IPS-NIHi11 (cell line): ENCODE results near the gene MIA2.
"Not testable (repeated sequence)": the region's sequence is repeated elsewhere in the genome, so short reads cannot be mapped to it uniquely, and the experiment has no call there.

Source experiments
- DNase-seq: peaks from one replicate; pipeline ENCODE4 v3.0.0; 2012; ENCODE audit warnings: mixed read lengths, low spot score

The MIA2 gene

DNA sequence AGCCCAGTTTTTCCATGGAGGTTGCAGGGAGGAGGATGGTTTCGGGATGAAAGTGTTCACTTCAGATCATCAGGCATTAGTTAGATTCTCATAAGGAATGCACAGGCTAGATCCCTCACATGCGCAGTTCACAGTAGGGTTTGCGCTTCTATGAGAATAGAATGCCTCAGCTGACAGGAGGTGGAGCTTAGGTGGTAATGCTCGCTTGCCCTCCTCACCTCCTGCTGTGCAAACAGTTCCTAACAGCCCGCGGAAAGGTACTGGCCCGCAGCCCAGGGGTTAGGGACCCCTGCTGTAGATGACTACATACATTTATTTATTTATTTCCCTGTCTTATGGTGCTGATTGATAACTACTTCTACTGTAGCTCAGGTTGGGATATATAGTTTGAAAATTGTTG, 105.3 kb downstream of the MIA2 start:
- DNase-seq, result peak; percentile 46

DNA sequence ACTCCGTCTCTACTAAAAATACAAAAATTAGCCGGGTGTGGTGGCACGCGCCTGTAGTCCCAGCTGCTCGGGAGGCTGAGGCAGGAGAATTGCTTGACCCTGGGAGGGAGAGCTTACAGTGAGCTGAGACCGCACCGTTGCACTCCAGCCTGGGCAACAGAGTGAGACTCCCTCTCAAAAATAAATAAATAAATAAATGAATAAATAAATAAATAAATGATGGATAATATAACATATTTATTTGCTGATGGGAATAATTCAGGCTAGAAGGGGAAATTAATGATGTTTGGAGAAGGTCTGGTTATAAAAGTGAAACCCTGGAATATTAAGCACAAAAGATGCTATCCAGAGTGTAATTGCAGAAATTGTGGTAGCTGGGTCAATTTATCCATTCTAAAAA, 107.4 kb downstream of the MIA2 start:
- not testable (repeated sequence) for DNase-seq

DNA sequence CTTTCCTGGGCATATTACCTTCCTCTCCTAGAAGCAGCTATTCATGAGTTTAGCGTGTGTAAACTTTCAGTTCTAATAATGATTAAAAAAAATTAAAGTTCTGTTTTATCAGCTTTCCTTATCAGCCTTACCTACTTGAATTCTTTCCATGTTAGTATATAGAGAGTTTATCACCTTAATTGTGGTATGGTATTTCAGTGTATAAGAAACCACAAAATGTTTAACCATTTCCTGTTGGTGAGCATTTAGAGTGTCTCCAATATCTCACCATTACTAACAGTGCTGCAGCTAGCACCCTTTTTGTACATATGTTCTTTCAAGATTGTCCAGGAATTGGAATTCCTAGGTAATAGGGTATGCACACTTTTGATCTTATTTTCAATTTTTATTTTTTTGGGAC, 109.1 kb downstream of the MIA2 start:
- no peak for DNase-seq

DNA sequence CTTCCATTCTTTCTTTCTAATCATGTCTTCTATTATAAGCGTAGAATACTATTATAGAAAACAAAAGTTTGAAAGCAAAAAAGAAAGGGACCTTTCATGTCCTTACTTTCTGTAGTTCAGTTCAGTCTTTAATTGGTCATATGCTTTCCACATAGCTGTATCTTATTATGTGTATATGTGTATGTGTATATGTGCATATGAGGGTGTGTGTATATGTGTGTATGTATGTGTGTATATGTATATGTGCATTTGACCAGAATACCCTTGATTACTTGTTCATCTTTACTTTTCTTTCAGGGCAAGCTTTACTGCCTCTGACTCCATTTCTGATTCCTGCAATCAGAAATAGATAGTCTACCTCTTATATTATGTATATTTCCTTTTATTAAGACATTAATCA, 109.9 kb downstream of the MIA2 start:
- no peak for DNase-seq

DNA sequence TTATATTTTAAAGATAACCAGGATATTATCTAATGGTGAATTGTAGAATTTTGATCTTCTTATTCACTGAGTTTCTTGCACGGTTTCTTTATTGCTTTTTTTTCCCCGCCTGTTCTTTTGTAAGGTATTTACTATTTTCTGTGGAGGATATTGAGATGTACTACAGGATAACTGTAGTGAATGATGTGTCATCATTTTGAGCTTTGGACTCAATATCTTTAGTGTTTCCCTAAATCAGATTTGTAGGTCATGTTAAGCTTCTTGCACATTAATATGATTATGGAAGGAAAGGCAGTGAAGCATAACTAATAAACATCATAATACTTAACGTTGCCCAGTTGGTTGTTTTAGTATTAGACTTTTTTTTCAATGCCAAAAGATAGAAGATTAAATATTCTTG, 117.2 kb downstream of the MIA2 start:
- DNase-seq, result no peak

DNA sequence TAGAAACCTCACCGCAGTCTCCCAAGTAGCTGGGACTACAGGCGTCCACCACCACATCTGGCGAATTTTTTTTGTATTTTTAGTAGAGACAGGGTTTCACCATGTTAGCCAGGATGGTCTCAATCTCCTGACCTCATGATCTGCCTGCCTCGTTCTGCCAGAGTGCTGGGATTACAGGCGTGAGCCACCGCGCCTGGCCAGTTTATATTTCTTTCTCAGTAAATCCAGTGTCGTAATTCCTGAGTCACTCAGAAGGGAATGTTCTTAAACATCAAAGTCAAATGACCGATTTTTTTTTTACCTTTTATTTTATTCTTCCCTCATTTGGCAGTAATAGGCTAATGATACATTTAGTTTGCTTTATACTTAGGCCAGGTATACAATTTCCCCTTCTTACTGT, 118.0 kb downstream of the MIA2 start:
- no peak for DNase-seq

DNA sequence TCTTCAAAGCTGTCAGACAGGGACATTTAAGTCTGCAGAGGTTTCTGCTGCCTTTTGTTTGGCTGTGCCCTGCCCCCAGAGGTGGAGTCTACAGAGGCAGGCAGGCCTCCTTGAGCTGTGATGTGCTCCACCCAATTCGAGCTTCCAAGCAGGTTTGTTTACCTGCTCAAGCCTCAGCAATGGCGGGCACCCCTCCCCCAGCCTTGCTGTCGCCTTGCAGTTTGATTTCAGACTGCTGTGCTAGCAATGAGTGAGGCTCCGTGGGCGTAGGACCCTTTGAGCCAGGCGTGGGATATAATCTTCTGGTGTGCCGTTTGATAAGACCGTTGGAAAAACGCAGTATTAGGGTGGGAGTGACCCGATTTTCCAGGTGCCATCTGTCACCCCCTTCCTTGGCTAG, 125.4 kb downstream of the MIA2 start:
- not testable (repeated sequence) for DNase-seq

DNA sequence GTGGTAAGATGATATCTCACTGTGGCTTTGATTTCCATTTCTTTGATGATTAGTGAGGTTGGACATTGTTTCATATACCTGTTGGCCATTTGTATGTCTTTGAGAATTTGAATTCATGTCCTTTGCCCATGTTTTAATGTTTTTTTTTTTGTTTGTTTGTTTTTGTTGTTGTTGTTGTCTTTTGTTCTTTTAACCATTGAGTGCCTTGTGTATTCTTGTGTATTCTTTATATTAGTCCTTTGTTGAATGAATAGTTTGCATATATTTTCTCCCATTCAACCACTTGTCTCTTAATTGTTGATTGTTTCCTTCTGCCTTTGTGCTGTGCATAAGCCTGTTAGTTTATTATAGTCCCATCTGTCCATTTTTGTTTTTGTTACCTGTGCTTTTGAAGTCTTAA, 126.6 kb downstream of the MIA2 start:
- DNase-seq, result no peak

DNA sequence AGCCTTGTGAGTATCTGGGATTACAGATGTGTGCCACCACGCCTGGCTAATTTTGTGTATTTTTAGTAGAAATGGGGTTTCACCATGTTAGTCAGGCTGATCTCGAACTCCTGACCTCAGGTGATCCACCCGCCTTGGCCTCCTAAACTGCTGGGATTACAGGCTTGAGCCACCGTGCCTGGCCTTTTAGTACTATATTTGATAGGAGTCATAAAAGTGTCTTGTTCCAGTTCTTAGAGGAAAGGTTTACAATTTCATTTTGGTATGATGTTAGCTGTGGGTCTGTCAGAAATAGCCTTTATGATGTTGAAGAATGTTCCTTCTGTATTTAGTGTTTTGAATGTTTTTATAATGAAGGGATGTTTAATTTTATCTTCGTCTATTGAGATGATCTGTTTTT, 127.8 kb downstream of the MIA2 start:
- not testable (repeated sequence) for DNase-seq

DNA sequence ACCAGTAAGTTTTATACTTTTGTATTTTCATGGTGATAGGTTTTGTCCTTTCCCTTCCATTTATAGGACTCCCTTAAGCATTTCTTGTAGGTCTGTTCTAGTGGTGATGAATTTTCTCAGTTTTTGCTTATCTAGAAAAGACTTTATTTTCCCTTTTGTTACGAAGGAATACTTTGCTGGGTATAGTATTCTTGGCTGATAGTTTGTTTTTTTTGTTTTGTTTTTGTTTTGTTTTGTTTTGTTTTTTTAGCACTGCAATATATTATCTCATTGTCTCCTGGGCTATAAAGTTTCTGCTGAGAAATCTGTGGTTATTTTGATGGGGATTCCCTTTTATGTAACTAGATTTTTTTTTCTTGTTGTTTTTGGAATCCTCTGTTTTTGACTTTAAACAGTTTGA, 130.8 kb downstream of the MIA2 start:
- DNase-seq, result no peak

DNA sequence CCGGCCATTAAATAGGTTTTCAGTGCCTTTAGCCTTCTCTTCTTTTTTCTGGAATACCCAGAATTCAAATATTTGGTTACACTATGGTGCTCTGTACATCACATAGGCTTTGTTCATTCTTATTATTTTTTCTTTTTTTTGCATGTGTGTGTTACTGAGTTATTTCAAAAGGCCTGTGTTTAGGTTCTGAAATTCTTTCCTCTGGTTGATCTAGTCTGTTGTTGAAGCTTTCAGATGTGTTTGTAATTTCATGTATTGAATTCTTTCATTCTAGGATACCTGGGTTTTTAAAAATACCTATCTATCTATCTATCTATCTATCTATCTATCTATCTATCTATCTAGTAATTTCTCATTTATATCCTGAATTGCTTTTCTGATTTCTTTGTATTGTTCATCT, 131.6 kb downstream of the MIA2 start:
- no peak for DNase-seq

DNA sequence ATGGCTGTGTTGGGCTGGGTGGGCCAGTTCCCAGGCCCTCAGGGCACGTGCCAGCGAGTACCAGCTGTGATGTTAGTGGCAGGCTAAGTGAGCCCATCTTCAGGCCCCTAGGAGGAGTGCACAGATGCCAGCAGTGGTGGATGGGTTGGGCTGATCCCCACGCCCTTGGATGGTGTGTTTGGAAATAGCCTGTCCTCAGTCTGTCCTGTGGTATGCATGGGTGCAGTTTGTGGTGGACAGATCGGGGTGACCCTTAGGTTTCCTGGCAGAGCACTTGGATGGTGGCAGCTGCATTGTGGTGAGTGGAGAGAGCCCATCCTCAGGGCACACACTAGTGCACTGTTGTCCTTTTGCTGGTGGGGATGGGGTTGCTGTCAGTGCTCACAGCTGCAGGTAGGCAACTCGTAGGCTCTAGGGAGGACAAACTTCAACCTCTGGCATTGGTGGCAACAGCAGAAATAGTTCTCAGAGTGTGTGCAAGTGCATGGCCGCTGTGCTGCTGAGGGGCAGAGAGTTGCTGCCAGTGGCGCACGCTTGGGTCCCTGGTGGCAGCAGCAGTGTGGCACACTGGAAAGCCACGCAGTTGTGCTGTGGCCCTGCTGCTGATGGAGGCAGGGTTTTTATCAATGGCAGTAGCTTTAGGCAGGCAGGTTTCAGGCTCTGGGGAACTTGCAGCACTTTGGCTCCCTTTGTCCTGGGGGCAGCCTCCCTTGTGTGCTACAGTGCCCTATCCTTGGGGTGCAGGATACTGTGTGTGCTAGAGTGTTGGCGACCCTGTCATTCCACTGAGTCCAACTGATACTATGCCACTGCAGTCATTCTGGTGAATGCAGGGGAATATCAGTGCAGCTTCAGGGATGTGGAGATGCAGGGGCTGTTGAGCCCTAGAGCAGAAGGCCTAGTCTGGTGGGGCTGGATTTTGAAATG, 133.0 kb downstream of the MIA2 start:
- no peak for DNase-seq

DNA sequence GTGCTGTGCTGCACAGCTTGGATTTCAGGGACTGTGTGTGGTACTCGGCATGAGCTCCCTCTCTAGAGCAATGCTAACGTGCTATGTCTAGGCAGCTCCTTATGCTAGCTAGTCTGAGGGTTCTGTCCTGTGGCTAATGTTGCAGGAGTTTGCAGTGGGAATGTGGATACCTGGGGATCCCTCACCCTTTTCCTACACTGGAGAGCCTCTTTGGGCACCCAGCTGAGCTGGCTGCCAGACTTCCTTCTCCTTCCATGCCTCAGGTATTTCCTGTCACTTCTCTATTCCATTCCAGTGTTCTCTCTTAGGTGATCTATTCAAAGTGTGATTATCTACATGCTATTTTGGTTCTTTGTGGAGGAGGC, 133.7 kb downstream of the MIA2 start:
- peak; percentile 20 for DNase-seq

DNA sequence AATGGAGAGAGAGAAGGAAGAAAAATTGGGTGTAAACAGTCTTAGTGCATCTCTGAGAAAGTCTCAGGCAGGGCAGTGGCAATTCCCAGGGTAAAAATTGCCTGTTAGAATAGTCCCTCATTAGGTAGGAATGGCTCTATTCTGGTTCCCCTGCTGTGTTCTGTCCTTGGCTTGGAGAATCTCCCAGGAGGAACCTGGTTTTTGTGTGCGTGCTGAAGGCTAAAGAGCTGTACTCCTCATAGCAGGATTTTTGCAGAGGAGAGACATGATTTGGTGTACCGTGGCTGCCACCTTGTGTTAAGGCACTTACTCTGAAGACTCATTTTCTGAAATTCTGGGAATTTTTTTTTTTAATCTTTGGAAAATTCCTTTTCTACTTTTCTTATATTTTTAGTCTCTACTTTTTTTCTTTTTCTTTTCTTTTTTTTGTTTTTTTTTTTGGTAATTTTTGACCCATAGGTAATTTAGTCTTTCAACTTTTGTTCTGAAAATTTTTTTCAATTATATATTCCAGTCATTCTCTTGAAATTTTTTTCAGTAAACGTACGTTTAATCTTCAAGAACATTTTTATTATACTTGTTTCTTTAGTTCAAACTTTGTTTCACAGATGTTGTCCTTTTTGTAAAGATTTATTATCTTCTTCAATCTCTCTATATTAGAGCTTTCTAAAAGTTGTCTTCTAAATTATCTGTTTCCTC, 134.7 kb downstream of the MIA2 start:
- DNase-seq, result peak; percentile 63

DNA sequence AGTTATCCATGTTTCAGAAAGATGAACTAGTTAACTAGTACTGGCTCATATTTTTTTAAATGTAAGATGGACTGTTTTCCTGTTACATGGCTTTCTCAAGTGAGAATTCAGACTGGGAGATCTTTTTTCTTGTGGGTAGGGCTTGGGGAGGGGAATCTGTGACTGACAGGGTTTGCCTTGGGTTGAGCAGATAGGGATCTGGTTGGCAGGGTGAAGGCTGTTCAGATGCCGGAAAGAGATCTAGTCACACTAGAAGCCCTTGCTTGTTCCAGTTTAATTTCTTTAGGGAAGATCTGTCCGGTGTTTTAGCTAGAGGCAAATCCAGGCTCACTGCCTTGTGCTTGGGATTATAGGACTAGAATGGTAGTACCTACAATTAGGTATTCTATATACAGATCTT, 135.3 kb downstream of the MIA2 start:
- peak; percentile 14 for DNase-seq

DNA sequence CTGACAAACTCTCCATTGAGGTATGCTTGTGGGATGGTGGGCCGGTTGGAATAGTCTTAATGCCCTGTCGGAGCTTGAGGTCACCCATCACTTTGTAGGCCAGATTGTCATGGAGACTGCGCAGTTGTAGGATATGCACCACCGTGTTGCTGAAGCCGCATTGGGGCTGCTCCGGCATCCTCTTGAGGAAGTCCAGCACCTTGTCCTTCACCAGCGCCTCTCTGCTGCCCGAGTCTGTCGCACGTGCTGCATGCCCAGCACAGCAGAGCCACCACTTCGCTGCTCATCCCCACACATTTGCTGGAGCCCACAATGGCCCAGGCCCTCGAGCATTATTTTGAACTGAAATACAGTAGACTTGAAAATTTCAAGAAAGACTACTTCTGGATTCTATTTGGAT, 136.7 kb downstream of the MIA2 start:
- no peak for DNase-seq

DNA sequence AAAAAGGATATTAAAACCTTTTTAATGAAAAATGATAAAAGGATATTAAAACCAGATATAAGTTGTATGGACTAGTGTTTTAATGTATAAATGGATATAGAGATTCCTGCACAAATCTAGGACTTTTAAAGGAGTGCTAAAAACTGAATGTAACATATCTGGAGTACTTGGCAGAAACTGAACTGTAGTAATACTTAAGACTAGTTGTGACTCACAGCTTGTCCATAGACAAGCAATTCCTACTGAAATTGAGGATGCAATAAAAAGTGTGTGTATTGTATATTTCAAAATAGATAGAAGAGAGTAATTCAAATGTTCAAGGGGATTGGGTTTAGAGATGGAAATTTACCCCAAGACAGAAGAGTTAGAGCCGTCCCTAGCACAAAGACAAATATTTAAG, 138.9 kb downstream of the MIA2 start:
- no peak for DNase-seq

DNA sequence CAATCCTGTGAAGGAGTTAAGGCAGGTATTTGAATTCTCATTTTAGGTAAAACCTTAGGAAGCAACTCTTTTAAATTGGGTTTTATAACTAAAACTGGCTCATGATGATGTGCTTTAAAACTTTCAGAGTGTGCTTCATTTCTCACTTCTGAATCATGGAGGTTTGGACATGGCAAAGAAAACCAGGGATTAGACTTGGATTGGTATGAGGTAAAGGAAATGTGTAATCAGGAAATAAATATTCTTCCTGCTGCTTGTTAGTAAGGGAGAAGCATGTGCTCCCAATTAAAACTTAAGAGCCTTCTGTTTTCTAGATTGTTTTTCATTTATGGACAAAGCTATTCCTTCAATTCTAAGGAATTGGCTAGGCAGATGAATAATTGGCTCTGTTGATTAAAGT, 141.1 kb downstream of the MIA2 start:
- no peak for DNase-seq

DNA sequence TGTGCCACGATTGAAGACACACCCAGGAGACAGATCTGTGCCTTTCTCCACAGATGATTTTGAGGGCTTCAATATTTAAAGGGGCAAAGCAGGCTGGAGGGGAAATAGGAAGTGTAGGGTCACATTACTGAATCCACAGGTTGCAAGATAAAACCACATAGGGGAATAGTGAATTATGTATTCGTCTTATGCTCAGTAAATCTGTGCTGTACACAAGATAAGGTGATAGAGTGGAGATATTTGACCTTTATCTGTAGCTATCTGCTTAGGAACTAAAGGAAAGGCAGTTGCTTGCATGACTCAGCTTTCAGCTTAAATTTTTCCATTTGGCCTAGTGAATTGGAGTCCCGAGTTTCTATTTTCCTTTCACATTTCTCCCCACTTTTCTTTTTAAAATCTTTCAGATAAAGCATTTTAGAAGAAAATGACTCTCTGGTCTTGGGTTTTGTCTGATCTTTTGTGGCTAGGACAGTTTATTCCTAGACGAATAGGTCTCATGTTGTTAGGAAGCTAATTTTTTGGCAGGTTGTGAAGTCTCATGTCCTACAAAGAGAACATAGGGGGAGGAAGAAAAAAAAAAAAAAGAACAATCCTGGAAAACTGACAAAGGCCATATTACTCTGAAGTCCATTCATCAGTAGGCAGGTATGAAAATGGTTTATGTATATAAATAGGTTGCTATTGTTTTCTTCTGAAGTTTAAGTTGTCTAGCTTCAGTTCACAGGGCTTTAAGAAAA, 143.1 kb downstream of the MIA2 start:
- DNase-seq, result no peak

DNA sequence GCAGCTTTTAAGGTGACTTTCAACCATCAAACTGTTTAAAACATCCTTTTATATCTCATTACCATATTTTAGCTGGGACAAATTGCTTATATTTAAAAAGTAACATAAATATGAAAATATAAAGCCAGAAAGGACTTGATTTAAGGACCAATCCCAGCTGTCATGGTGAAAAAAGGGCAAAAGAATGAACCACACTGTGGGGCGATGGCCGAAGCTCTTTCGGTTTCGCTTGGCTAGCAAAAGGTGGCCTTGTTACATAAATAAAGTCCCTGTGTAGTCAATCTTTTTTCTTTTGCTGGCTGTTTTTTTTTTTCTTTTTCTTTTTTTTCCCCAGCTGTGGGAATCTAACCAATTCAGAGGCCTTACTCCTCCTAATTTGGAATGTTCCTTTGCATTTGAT, 147.7 kb downstream of the MIA2 start:
- DNase-seq, result no peak

DNA sequence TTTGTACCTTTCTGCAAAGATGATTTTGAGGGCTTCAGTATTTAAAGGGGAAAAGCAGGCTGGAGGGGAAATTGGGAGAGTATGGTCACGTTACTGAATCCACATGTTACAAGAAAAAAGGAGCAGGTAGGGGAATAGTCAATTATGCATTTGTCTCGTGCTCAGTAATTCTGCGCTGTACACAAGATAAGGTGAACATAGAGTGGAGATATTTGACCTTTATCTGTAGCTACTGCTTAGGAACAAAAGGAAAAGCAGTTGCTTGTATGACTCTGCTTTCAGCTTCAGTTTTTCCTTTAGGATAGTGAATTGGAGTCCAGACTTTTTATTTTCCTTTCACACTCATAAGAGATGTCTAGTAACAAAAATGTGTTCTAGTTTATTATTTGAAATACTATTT, 148.7 kb downstream of the MIA2 start:
- no peak for DNase-seq

DNA sequence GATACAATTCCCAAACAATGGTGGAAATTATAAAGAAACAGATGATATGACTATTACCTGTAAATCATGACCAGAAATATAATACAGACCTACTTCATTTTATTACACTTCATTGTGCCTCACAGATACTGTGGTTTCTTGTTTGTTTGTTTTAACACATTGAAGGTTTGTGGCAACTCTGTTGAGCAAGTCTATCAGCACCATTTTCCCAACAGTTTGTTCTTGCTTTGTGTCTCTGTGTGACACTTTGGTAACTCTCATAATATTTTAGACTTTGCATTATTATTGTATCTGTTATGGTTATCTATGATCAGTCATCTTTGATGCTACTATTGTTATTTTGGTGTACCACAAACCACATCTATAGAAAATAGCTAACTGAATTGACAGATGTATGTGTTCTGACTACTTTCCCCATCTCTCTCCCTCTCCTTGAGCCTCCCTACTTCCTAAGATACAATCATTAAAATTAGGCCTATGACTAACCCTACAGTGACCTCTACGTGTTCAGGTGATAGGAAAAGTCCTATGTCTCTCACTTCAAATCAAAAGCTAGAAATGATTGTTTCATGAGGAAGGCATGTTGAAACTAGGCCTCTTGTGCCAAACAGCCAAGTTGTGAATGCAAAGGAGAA, 149.4 kb downstream of the MIA2 start:
- no peak for DNase-seq
